GM18505 (cell line): ENCODE results near the gene CCDC87.
"Not testable (repeated sequence)": the region's sequence is repeated elsewhere in the genome, so short reads cannot be mapped to it uniquely, and the experiment has no call there.

ENCODE experiments used
- ATAC-seq: cut with Tn5 transposase; IDR thresholded peaks from one replicate; pipeline ENCODE4 v1.9.1; 2021; ENCODE audit not compliant: unreplicated experiment
- POLR2A ChIP-seq: IDR thresholded peaks from 4 replicates; pipeline ENCODE4 v1.6.1; 2011; ENCODE audit warnings: borderline replicate concordance; ENCODE audit not compliant: insufficient read depth, insufficient read length; ENCODE audit errors: extremely low read depth

The CCDC87 gene, protein sequence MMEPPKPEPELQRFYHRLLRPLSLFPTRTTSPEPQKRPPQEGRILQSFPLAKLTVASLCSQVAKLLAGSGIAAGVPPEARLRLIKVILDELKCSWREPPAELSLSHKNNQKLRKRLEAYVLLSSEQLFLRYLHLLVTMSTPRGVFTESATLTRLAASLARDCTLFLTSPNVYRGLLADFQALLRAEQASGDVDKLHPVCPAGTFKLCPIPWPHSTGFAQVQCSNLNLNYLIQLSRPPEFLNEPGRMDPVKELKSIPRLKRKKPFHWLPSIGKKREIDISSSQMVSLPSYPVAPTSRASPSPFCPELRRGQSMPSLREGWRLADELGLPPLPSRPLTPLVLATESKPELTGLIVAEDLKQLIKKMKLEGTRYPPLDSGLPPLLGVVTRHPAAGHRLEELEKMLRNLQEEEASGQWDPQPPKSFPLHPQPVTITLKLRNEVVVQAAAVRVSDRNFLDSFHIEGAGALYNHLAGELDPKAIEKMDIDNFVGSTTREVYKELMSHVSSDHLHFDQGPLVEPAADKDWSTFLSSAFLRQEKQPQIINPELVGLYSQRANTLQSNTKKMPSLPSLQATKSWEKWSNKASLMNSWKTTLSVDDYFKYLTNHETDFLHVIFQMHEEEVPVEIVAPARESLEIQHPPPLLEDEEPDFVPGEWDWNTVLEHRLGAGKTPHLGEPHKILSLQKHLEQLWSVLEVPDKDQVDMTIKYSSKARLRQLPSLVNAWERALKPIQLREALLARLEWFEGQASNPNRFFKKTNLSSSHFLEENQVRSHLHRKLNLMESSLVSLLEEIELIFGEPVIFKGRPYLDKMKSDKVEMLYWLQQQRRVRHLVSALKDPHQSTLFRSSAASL

DNA sequence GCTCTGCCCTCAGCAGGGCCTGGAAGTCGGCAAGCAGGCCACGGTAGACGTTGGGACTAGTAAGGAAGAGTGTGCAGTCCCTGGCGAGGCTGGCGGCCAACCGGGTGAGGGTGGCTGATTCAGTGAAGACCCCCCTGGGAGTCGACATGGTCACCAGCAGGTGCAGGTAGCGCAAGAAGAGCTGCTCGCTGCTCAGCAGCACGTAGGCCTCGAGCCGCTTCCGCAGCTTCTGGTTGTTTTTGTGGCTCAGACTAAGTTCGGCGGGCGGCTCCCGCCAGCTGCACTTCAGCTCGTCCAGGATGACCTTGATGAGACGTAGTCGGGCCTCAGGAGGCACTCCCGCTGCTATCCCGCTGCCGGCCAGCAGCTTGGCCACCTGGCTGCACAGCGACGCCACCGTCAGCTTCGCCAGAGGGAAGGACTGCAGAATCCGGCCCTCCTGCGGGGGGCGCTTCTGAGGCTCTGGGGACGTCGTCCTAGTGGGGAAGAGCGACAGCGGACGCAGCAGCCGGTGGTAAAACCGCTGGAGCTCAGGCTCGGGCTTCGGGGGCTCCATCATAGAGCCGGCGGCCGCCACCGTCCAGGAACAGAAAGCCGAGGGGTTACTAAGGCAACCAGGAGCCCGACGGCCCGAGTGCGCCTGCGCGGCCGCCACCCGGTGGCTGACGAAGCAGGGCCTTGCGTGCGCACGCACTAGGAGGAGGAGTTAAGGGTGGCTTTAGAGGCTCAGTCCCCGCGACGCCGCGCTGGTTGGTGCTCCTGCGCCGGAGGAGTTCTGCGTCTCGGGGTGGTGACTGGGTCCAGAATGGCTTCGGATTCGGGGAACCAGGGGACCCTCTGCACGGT, at the start of gene CCDC87, which contains the start of gene CCS:
Gene CCDC87 (minus strand): TSS at position 607 of the 846 bp plus-strand sequence. CDS start 48 bp downstream, at position 559.
Gene CCS (plus strand): TSS at position 729 of the 846 bp plus-strand sequence. CDS start 77 bp downstream, at position 806.
- peak; percentile 98 for TF ChIP-seq POLR2A
- ATAC-seq: peak; percentile 83

DNA sequence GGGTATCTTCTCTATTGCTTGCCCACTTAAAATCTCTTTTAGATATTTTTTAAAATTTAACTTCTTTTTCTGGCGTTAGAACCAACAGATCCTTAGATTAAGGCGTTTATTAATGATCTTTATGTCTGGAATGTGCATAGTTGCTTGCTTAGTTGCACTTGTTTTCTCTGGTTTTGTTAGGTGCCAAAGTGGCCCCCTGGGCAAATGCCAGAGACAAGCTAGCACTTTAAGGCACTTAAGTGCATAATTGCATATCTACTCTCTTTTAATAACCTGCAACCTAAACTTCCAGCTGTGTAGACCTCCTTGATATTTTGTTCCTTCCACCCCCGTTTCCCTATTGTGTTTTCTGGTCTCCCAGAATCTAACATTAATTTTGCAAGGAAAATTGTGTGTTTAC, 49.0 kb upstream of the CCDC87 start:
- ATAC-seq: no peak
- TF ChIP-seq POLR2A: no peak

DNA sequence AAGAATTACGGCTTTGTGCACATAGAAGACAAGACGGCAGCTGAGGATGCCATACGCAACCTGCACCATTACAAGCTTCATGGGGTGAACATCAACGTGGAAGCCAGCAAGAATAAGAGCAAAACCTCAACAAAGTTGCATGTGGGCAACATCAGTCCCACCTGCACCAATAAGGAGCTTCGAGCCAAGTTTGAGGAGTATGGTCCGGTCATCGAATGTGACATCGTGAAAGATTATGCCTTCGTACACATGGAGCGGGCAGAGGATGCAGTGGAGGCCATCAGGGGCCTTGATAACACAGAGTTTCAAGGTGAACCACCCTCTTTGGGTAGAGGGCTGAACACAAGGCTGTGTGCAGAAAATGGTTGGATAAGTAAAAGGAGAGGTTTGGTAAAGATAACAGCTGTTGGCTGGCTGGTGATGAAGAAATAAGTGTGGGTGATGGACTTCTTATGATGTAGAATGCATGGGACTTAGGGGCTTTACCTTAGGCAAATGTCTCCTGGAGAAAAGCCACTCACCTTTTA, 47.0 kb upstream of the CCDC87 start:
- not testable (repeated sequence) for ATAC-seq

DNA sequence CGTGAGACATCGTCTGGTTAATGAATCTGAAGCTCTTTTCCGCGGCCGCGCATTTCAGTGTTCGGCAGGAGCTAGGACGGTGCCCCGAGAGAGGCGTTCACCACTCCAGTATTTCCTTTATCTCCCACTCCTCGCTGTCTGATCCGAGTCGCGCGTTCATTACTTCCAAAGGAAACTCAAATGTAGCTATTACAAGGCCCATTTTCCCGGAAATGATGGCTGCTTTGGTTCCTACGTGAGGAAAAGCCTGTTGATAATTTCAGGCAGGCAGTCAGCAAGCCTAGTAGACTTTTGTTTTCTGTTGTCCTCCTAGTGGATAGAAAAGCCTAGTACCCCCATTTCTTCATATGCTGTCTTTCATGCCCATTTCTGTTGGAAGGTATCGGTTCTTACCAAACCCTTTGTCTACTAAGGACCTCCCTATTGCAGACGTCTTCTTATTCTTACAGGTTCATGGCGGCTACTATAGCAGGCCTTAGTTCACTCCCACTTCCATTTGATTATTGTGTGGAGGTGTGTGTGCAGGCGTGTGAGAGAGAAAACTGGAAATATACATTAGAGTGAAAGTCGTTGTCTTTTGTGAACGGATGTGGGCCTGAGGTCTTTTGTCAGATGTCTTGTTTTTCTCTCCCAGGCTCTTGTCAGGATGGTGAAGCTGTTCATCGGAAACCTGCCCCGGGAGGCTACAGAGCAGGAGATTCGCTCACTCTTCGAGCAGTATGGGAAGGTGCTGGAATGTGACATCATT, 46.4 kb upstream of the CCDC87 start:
- ATAC-seq: no peak
- no peak for TF ChIP-seq POLR2A

DNA sequence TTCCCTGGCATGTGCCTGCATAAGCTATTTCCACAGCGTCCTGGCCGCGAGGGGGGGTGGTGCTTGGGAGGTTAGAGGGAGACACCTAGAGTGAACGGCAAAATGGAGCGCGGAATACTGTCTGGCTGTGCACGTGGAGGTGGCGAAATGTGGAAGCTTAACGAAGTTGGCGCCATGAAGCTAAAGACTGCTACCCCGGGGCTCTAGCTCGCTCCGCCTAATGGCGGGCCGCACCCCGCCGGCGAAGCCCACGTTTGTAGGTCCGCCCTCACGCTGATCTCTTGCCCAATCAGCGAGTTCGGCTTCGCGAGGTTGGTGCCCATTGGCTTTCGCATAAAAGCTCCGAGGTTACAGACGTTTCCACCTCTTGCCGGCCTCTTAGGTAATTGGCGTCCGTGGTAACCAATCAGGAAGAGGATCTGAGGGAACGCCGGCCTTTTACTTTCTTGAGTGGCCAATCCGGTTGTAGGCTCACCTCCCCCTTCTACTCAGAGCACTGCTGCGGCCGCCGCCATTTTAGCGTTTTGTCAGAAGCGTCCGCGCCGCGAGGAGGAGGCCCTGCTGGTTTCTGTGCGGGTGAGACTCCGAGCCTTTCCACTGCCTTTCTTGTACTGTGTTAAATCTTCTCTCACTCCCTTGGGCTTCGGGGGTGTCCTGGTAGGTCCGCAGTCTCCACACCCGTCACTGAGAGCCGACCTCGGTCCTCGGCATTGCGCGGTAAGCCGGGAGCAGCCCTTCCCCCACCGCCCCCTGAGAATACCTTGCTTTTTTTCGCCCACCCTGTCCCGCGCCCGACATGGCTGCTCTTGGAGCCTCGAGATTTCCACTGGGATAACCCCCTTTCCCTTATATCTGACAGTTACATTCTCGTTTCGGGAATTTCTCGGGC, 45.6 kb upstream of the CCDC87 start, which contains the start of gene RBM4:
Gene RBM4 (plus strand): TSS at position 527 of the 889 bp plus-strand sequence. CDS start 1,009 bp downstream, outside the sequence.
- peak; percentile 92 for TF ChIP-seq POLR2A
- ATAC-seq: peak; percentile 93

DNA sequence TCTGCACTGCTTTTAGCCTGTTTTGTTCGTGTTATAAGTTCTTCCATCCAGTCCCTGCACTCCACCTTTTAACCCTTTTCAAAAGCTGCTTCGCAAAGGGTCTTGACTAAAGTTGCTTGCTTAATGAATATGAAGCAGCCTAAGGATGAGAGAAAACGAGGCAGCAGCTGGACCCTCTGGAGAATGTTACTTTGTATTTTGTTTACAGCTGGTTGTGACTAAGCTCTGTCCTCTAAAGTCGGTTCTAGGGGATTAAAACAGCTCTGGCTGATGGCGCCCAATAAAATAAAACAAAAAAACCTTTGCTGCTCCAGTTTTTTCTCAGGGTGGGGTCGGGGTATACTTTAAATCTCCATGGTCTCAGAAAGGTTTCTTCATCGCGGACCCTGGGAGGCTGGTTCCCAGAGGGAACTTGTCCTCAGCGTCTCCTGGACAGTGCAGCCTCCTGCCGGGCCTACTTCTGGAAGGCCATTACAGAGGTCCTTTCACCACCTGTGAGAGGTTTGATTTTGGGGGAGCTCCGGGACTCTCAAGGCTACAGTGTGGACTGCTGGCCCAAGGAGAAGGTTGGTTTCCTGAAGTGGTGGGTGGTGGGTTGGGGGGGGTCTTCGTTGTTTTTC, 44.8 kb upstream of the CCDC87 start:
- no peak for ATAC-seq
- TF ChIP-seq POLR2A: no peak

DNA sequence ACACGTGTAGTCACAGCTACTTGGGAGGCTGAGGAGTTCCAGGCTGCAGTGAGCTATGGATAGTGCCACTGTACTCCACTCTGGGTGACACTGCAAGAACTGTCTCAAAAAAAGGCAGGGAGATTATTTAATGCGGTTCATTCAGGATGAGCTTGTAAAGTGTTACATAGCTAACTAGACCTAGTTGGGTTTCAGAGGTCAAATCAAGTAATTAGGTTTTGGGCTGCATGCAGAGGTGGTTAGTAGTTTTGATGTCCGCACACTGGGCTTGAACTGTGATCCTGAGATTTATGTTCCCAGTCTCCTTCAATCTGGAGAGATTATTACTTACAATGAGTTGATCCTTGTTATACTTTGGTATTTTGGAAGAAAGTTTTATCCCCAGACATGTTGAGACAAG, 43.5 kb upstream of the CCDC87 start:
- ATAC-seq: no peak
- no peak for TF ChIP-seq POLR2A

DNA sequence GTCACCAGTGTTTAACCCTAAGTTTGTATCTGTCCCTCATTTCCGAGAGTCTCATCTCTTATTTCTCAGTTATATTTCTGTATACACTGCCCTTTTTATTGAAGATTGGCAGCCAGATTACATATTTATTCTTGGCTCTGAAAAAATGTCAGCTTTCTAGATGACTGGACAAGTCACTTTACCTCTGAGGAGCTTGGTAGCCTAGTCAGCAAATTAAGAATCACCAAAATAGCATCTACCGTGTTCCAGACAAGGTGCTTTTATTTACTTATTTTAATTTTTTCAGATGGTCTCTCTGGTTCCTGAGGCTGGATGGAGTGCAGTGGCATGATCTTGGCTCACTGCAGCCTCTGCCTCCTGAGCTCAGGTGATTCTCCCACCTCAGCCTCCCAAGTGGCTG, 40.1 kb upstream of the CCDC87 start:
- no peak for ATAC-seq

DNA sequence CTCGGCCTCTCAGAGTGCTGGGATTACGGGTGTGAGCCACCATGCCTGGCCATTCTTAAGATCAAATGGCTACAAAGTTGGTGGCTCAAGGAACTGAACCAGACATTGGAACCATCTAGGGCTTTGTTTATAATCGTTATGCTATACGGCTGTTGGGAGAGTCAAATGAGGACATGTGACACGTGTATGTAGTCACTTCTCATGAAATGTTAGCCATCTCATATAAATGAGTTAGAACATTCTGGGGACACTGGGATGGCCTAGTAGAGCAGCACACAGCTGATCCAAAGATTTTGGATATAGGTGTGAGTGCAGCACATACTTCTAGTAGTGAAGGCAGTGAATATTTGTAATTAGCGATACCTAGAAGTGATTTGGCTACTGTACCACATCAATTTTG, 39.0 kb upstream of the CCDC87 start:
- no peak for ATAC-seq
- TF ChIP-seq POLR2A: no peak

More for the DNA sequence above, 40.1 kb upstream of the CCDC87 start:
- no peak for TF ChIP-seq POLR2A

DNA sequence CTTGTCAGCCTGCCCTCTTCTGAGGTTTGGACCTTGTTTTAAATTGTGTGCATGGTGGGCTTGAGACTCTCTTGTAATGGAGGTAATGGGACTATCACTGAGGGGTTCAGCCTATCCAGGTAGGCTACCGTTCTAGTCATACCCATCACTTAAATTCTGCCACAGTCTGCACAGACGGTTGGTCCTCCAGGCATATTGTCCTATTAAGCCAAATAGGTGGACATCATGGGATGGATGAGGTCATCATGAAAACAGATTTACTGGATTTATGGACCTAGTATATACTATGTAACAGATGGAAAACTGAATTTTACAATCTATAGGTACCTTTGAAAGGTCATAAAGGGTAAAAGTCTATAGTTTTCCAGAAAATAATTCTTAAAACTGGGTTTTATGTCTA, 36.5 kb upstream of the CCDC87 start:
- ATAC-seq: no peak
- TF ChIP-seq POLR2A: no peak
